GM23338 (cell line): Measurements from ENCODE around the gene PSMB11. TPM values are rescaled to one million over a fixed set of nuclear protein-coding genes. Genes with fewer than 3 reads are reported as not detected.

Experiments used
- ATAC-seq: fragments of 200-7000 bp; cut with Tn5 transposase; 3 replicates; pipeline ENCODE4 v1.9.1; 2020
- DNase-seq: peaks from one replicate; pipeline ENCODE4 v3.0.0-alpha.2; 2015; ENCODE audit warnings: low spot score
- H2AFZ ChIP-seq: fragments of 200-600 bp; sonication (generic); 2 replicates; pipeline ENCODE4 v1.8.0; 2016; ENCODE audit warnings: antibody characterized with exemption, mild to moderate bottlenecking, moderate library complexity
- H3F3A ChIP-seq: fragments of 200-600 bp; sonication (generic); replicated peaks from 2 replicates; pipeline ENCODE4 v1.8.0; 2017; ENCODE audit warnings: antibody characterized with exemption, mixed run types, low read depth
- H3K27ac ChIP-seq: fragments of 200-600 bp; sonication (generic); 2 replicates; pipeline ENCODE4 v1.6.1; 2016; ENCODE audit warnings: low read depth
- H3K27me3 ChIP-seq: fragments of 200-600 bp; sonication (generic); 2 replicates; pipeline ENCODE4 v1.8.0; 2016; ENCODE audit warnings: mild to moderate bottlenecking, mixed run types, moderate library complexity; ENCODE audit not compliant: insufficient read depth
- H3K36me3 ChIP-seq: fragments of 200-600 bp; sonication (generic); 2 replicates; pipeline ENCODE4 v1.8.0; 2016; ENCODE audit warnings: mild to moderate bottlenecking; ENCODE audit not compliant: insufficient read depth
- H3K4me1 ChIP-seq: fragments of 200-600 bp; sonication (generic); 2 replicates; pipeline ENCODE4 v1.8.0; 2016; ENCODE audit warnings: mild to moderate bottlenecking, moderate library complexity; ENCODE audit not compliant: insufficient read depth
- H3K4me2 ChIP-seq: fragments of 200-600 bp; sonication (generic); 2 replicates; pipeline ENCODE4 v1.7.1; 2017; ENCODE audit warnings: mixed run types
- H3K4me3 ChIP-seq: fragments of 200-600 bp; sonication (generic); 2 replicates; pipeline ENCODE4 v1.6.1; 2016; ENCODE audit warnings: mixed run types
- H3K79me2 ChIP-seq: fragments of 200-600 bp; sonication (generic); replicated peaks from 2 replicates; pipeline ENCODE4 v1.8.0; 2017; ENCODE audit warnings: mild to moderate bottlenecking; ENCODE audit not compliant: insufficient read depth
- H3K9me2 ChIP-seq: fragments of 200-600 bp; sonication (generic); 2 replicates; pipeline ENCODE4 v1.8.0; 2017; ENCODE audit not compliant: insufficient read depth
- H4K20me1 ChIP-seq: fragments of 200-600 bp; sonication (generic); replicated peaks from 2 replicates; pipeline ENCODE4 v1.8.0; 2017; ENCODE audit warnings: mild to moderate bottlenecking; ENCODE audit not compliant: insufficient read depth
- H3K27ac Mint-ChIP-seq: 2 replicates; pipeline ENCODE4 v1.8.0; 2020; ENCODE audit warnings: inconsistent platforms, mild to moderate bottlenecking, moderate library complexity, mixed read lengths
- H3K27me3 Mint-ChIP-seq: 3 replicates; pipeline ENCODE4 v1.8.0; 2022; ENCODE audit warnings: low read depth, mild to moderate bottlenecking, moderate library complexity, mixed read lengths, inconsistent platforms; ENCODE audit not compliant: insufficient read depth, poor library complexity
- H3K36me3 Mint-ChIP-seq: 3 replicates; pipeline ENCODE4 v1.8.0; 2021; ENCODE audit warnings: low read depth, mild to moderate bottlenecking, inconsistent platforms, moderate library complexity, mixed read lengths
- H3K4me1 Mint-ChIP-seq: 3 replicates; pipeline ENCODE4 v1.8.0; 2020; ENCODE audit warnings: mild to moderate bottlenecking, inconsistent platforms, mixed read lengths
- H3K4me3 Mint-ChIP-seq: 3 replicates; pipeline ENCODE4 v1.8.0; 2021; ENCODE audit warnings: moderate library complexity, mild to moderate bottlenecking, inconsistent platforms, mixed read lengths
- H3K9me3 Mint-ChIP-seq: 3 replicates; pipeline ENCODE4 v1.8.0; 2020; ENCODE audit warnings: moderate library complexity, mild to moderate bottlenecking, inconsistent platforms, mixed read lengths
- CREB1 ChIP-seq: fragments of 250-450 bp; sonication (Bioruptor Pico); IDR thresholded peaks from 2 replicates; pipeline ENCODE4 v1.5.0; 2020; ENCODE audit warnings: low read depth, mild to moderate bottlenecking, moderate library complexity
- ETS1 ChIP-seq: IDR thresholded peaks from 2 replicates; pipeline ENCODE4 v1.6.1; 2016; ENCODE audit warnings: antibody characterized with exemption
- EZH2 ChIP-seq: fragments of 200-600 bp; sonication (generic); IDR thresholded peaks from one replicate; pipeline ENCODE4 v1.8.0; 2017; ENCODE audit warnings: antibody characterized with exemption, mild to moderate bottlenecking, low read depth; ENCODE audit not compliant: unreplicated experiment
- POLR2AphosphoS5 ChIP-seq: IDR thresholded peaks from 2 replicates; pipeline ENCODE4 v1.6.1; 2016; ENCODE audit warnings: antibody characterized with exemption, low read depth
- ZNF462 ChIP-seq: fragments of 250-450 bp; sonication (Bioruptor Pico); IDR thresholded peaks from 2 replicates; pipeline ENCODE4 v1.5.0; 2020; ENCODE audit warnings: mild to moderate bottlenecking, moderate library complexity
- polyA plus RNA-seq: library from polyadenylated mRNA; unstranded; fragments of >200 nt; fragmentation: Nextera tagmentation; extraction: Ambion mirVana; gene quantifications from 2 replicates; pipeline ENCODE4 v1.2.1, GENCODE V29; 2016
- total RNA-seq: library from RNA; depleted of rRNA; stranded (reverse); fragments of >200 nt; shearing (Covaris generic); gene quantifications from 2 replicates; pipeline ENCODE4 v1.2.3, GENCODE V29; 2014

Gene PSMB11
- total and polyA plus RNA-seq, 2 experiments from 2014 or later, result 0.07 TPM; not detected in 1

- peak overlapping the region; percentile 100 for H3K27ac Mint-ChIP-seq
- Histone ChIP-seq H3K27me3 (no peaks in the 10 kb centered on the region), H3K4me2 (peak overlapping the region; percentile 27), H3K79me2 (peaks cover 46% of the 10 kb centered on the region), H3K27ac (peak overlapping the region; percentile 86), H3K9me2 (0 out of 2 replicates have a peak, but pooled peaks cover 4% of the 10 kb centered on the region), H3K4me3 (peak overlapping the region; percentile 75), H2AFZ (no peak overlapping the region), H3K4me1 (peaks cover 10% of the 10 kb centered on the region), H3F3A (peaks cover 12% of the 10 kb centered on the region), H3K36me3 (peaks cover 36% of the 10 kb centered on the region), H4K20me1 (no peaks in the 10 kb centered on the region)
- peaks cover 17% of the 10 kb centered on the region for H3K4me1 Mint-ChIP-seq
- peaks cover 47% of the 10 kb centered on the region for H3K36me3 Mint-ChIP-seq
- H3K9me3 Mint-ChIP-seq, result no peaks in the 10 kb centered on the region
- H3K4me3 Mint-ChIP-seq, result peak overlapping the region; percentile 95
- TF ChIP-seq ZNF462 (CRISPR knock-in tag) (no peak), EZH2 (no peak)
- ATAC-seq (peak; percentile 18; the same call in 2 of the 3 replicates), DNase-seq (no peak)
- no peaks in the 10 kb centered on the region for H3K27me3 Mint-ChIP-seq
These were observed 8.1 kb upstream of the PSMB11 start for GRCh38 chr14:23033801-23034497.

- Histone ChIP-seq H4K20me1 (no peaks in the 10 kb centered on the region), H3F3A (peaks cover 6% of the 10 kb centered on the region; the same call in 1 of the 2 replicates), H3K27ac (peak within 1 kb of the TSS; percentile 88), H3K79me2 (peaks cover 41% of the 10 kb centered on the region), H3K27me3 (no peaks in the 10 kb centered on the region), H2AFZ (peak within 1 kb of the TSS; percentile 7), H3K4me2 (peak within 1 kb of the TSS; percentile 27), H3K4me1 (peaks cover 10% of the 10 kb centered on the region), H3K36me3 (peaks cover 31% of the 10 kb centered on the region), H3K4me3 (peak within 1 kb of the TSS; percentile 75), H3K9me2 (0 out of 2 replicates have a peak, but pooled peaks cover 4% of the 10 kb centered on the region)
- H3K27me3 Mint-ChIP-seq, result no peaks in the 10 kb centered on the region
- TF ChIP-seq CREB1 (CRISPR knock-in tag), result peak; percentile 76
- TF ChIP-seq ETS1, result peak; percentile 91
- no peak for TF ChIP-seq EZH2
- peak; percentile 76 for TF ChIP-seq POLR2AphosphoS5
- peaks cover 41% of the 10 kb centered on the region for H3K36me3 Mint-ChIP-seq
- H3K4me1 Mint-ChIP-seq, result peaks cover 17% of the 10 kb centered on the region
- H3K4me3 Mint-ChIP-seq, result peak within 1 kb of the TSS; percentile 95
- no peaks in the 10 kb centered on the region for H3K9me3 Mint-ChIP-seq
- DNase-seq (peak; percentile 98), ATAC-seq (peak; percentile 96)
- peak within 1 kb of the TSS; percentile 100 for H3K27ac Mint-ChIP-seq
These were observed 7.3 kb upstream of the PSMB11 start, which contains the start of gene PSMB5 for GRCh38 chr14:23034498-23035302. PSMB5 (minus strand) TSS chr14:23034900; CDS start chr14:23034881, 19 bp downstream.
